GM12873 (cell line): Measurements from ENCODE around the gene SV2C.

Experiments used
- CTCF ChIP-seq: IDR thresholded peaks from 2 replicates; pipeline ENCODE4 v1.5.1; 2012; ENCODE audit warnings: low read depth, mild to moderate bottlenecking, moderate library complexity, low read length, control low read depth; ENCODE audit not compliant: insufficient read depth; ENCODE audit errors: missing control alignments

SV2C gene

GRCh38 chr5:76082772-76083554 lies at the start of gene SV2C:
TSS of gene SV2C (plus strand) at chr5:76083383. CDS start at chr5:76131751, 48,368 bp downstream.
- no peak for TF ChIP-seq CTCF

GRCh38 chr5:76038212-76038611 lies 45.0 kb upstream of the SV2C start:
- no peak for TF ChIP-seq CTCF

GRCh38 chr5:76040806-76041205 lies 42.4 kb upstream of the SV2C start:
- TF ChIP-seq CTCF: no peak

- TF ChIP-seq CTCF: no peak
Observed at GRCh38 chr5:76041863-76042262, 41.3 kb upstream of the SV2C start.

- no peak for TF ChIP-seq CTCF
Observed at GRCh38 chr5:76046741-76047140, 36.4 kb upstream of the SV2C start.

- no peak for TF ChIP-seq CTCF
Observed at GRCh38 chr5:76050134-76050533, 33.0 kb upstream of the SV2C start.

- no peak for TF ChIP-seq CTCF
Observed at GRCh38 chr5:76062502-76063041, 20.6 kb upstream of the SV2C start.
